Rectal smooth muscle tissue (tissue), 1 donor: ENCODE measurements around the gene HOMER1.

Source experiments
- H3K27ac ChIP-seq: one replicate; pipeline ENCODE4 v1.7.0; 2013; ENCODE audit warnings: low read depth, low read length, inconsistent platforms
- H3K27me3 ChIP-seq: one replicate; pipeline ENCODE4 v1.7.0; 2013; ENCODE audit warnings: low read length; ENCODE audit not compliant: control insufficient read depth, insufficient read depth
- H3K36me3 ChIP-seq: one replicate; pipeline ENCODE4 v1.7.0; 2013; ENCODE audit warnings: low read length; ENCODE audit not compliant: control insufficient read depth, insufficient read depth
- H3K4me1 ChIP-seq: one replicate; pipeline ENCODE4 v1.7.0; 2013; ENCODE audit warnings: low read length; ENCODE audit not compliant: control insufficient read depth, insufficient read depth
- H3K4me3 ChIP-seq: one replicate; pipeline ENCODE4 v1.7.0; 2013; ENCODE audit warnings: low read length
- H3K9ac ChIP-seq: one replicate; pipeline ENCODE4 v1.7.0; 2013; ENCODE audit warnings: low read length

Gene HOMER1

DNA sequence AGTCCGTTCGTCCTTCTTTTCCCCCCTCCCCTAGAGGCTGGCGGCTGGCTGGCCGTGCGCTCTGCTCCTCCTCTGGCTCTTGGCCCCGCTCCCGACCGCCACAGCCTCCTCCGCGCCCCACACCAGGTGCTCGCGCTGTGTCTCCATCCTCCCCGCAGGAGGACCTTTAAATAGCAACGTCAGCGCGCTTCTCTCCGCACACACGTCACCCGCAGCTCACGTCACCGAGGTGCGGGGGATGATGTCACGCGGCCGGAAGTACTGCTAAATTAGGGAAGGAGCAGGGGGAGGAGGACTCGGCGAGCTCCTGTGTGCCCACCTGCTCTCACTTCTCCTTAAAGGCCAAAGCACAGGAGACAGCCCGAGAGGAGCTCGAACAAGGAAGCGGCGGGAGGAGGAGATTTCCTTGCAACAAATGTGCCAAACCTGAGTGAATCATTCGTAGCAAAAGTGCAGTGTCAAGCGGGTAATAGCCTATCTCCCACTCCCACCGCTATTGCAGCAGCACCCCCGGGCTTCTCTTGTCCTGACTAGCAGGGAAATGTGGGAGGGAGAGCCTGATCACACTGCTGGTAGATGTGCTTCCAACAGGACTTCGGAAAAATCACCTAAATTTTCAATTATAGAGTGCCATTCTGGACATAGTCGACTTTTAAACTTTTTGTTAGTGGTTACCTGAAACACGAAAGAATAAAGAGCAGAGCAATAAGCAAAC lies 614 bp upstream of the HOMER1 start:
- H3K4me1 ChIP-seq, result no peaks in the 10 kb centered on the region
- H3K4me3 ChIP-seq, result peak overlapping the region; percentile 77
- H3K27me3 ChIP-seq, result no peaks in the 10 kb centered on the region

GRCh38 chr5:79513308-79513703 lies 628 bp downstream of the HOMER1 start:
- Histone ChIP-seq H3K36me3 (no peaks in the 10 kb centered on the region), H3K27ac (peak overlapping the region; percentile 90), H3K9ac (no peak overlapping the region), H3K4me1 (no peaks in the 10 kb centered on the region), H3K4me3 (peak overlapping the region; percentile 77), H3K27me3 (no peaks in the 10 kb centered on the region)

More for the DNA sequence above, 614 bp upstream of the HOMER1 start:
- H3K9ac ChIP-seq, result peak overlapping the region; percentile 16
- H3K36me3 ChIP-seq, result no peaks in the 10 kb centered on the region
- peak overlapping the region; percentile 90 for H3K27ac ChIP-seq

DNA sequence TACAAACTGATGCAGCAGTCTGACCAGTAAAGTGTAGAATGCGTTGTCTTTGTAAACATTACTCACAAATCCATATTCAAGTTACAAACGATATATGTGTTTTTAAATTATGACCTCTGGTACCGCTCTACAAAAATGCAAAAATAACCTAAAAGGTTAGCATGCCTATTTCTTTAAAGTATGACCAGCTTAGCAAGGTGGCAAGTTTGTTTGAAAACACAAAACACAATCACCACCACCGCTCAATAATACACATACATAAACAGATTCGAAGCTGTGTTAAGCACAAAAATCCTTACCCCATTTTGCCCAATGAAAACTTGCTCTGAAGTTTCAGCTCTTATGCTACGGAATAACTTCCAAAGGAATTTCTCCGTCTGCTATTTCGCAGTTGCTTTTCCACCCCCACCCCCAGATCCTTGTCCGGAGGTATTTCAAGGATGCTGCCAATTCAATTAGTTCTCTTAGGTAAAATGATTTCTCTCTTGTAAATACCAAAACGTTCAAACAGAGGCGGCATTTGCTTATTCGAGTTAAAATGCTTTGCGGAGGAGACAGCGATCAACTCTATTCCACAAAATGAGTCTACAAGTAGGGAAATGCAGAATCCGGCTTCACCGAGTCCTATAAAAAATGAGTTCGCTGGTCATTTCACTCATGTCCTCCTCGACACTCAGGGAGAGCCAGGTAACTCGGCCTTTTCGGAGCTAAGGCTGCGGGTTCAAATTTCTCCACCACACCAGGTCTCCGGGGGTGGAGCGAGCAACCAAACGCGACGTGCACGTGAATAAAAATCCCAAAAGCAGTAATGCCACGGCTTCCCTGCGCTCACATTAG lies 1.2 kb downstream of the HOMER1 start:
- Histone ChIP-seq H3K27me3 (no peaks in the 10 kb centered on the region), H3K27ac (no peak overlapping the region), H3K4me1 (no peaks in the 10 kb centered on the region), H3K36me3 (no peaks in the 10 kb centered on the region), H3K9ac (no peak overlapping the region), H3K4me3 (peak overlapping the region; percentile 77)

- Histone ChIP-seq H3K36me3 (no peaks in the 10 kb centered on the region), H3K4me1 (no peaks in the 10 kb centered on the region), H3K27me3 (no peaks in the 10 kb centered on the region), H3K9ac (no peak overlapping the region), H3K27ac (no peak overlapping the region), H3K4me3 (peak overlapping the region; percentile 77)
Observed at GRCh38 chr5:79512049-79512448, 1.9 kb downstream of the HOMER1 start.

- H3K27ac ChIP-seq, result no peak overlapping the region
- H3K9ac ChIP-seq, result no peak overlapping the region
- no peaks in the 10 kb centered on the region for H3K4me1 ChIP-seq
- no peaks in the 10 kb centered on the region for H3K27me3 ChIP-seq
- H3K36me3 ChIP-seq, result no peaks in the 10 kb centered on the region
- H3K4me3 ChIP-seq, result no peak overlapping the region
Observed at GRCh38 chr5:79510638-79511037, 3.3 kb downstream of the HOMER1 start.

GRCh38 chr5:79509244-79509885 lies 4.6 kb downstream of the HOMER1 start:
- Histone ChIP-seq H3K4me3 (no peak overlapping the region), H3K27ac (no peak overlapping the region), H3K9ac (no peak overlapping the region), H3K36me3 (no peaks in the 10 kb centered on the region), H3K27me3 (no peaks in the 10 kb centered on the region), H3K4me1 (no peaks in the 10 kb centered on the region)

DNA sequence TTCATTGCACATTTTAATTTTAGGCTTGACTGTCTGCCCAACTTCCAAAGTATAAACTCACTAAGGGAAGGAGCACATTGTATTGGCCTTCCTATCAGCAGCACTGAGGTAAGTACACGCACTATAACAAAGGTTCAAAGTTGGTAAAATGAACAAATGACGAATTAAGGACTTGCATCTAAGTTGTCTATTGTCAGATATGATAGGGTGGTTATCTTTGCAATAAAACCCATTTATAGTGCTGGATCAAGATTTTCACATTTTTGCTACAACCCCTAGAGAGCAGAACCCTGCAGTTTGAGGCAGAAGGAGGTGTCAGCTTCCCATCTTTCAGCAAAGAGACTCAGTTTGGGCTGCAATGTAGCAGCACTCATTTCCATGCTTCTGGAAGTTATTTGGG lies 5.1 kb downstream of the HOMER1 start:
- Histone ChIP-seq H3K4me3 (no peak overlapping the region), H3K9ac (no peak overlapping the region), H3K36me3 (no peaks in the 10 kb centered on the region), H3K27me3 (no peaks in the 10 kb centered on the region), H3K27ac (no peak overlapping the region), H3K4me1 (no peaks in the 10 kb centered on the region)

DNA sequence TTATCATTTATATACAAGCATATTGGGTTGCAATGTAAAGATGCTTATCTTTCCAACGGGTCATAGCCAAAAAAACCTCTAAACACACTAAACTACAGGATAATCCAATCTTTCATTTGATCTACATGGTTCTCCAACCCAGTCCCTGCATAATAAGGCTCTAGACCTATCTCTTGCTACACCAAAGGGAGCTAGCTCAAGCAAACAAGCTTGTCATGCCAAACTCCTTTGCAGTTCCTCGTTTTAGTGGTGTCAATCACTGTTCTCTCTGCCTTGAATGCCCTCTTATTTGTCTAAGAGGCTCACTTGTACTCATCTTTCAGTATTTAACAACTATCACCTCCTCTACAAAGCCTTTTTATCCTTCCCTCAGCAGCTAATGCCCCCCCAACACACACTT lies 5.6 kb downstream of the HOMER1 start:
- no peaks in the 10 kb centered on the region for H3K27me3 ChIP-seq
- H3K9ac ChIP-seq, result no peak overlapping the region
- H3K27ac ChIP-seq, result no peak overlapping the region
- no peaks in the 10 kb centered on the region for H3K36me3 ChIP-seq
- no peaks in the 10 kb centered on the region for H3K4me1 ChIP-seq
- no peak overlapping the region for H3K4me3 ChIP-seq

DNA sequence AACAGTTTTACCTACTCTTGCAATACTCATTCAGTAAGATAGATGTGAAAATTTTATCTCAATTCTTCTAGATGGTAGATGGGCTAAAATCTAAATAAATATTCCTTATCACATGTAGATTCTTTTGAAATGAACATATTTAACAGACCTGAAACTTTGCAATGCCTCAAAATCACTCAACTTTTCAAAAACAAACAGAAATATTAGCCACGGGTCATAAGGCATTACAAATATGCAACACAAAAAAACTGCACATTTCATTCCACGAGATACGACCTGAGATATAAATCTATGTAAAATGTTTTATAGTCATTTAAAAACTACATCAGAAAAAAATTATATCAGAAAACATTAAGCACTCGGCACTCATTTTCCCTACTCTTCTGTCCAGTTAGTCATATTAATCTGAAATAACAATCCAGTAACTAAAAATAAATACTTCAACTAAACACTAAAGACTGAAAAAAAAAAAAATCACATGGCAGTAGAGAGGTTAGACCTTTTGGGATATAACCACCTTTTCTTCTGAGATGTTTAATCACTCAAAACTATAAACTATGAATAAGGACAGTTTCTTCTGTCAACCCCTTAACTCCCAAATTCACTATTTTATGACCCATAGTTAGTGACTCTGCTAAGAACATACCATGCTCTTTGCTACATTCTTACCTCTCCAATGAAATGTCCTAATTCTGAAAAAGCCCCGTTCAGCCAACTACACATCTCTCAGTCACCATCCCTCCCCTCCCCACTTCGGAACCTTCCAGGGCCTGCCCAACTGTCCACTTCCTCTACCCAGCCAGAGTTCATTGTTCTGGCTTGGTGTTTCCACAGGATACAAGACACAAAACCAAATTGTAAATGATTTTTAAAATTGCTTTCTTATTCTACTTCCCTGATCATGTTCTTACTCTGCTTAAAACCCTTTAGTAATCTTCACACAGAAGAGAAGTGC lies 6.4 kb downstream of the HOMER1 start:
- H3K9ac ChIP-seq, result no peak overlapping the region
- H3K4me1 ChIP-seq, result no peaks in the 10 kb centered on the region
- H3K27me3 ChIP-seq, result no peaks in the 10 kb centered on the region
- H3K27ac ChIP-seq, result no peak overlapping the region
- H3K4me3 ChIP-seq, result no peak overlapping the region
- no peaks in the 10 kb centered on the region for H3K36me3 ChIP-seq

DNA sequence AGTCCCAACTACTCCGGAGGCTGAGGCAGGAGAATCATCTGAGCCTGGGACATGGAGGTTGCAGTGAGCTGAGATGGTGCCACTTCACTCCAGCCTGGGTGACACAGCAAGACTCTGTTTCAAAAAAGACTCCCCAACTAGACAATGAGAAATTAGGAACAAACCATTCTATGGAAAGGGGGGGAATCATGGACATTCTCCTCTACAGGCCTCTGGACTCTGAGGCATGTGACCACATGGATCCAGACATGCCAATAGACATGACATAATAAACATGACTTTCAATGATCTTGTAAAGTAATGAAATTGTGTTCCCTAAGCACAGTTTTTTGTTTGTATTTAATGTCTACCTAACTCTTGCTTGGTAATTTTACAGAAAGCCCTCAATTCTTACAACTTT lies 8.8 kb downstream of the HOMER1 start:
- Histone ChIP-seq H3K27ac (no peak overlapping the region), H3K4me1 (no peaks in the 10 kb centered on the region), H3K9ac (no peak overlapping the region), H3K4me3 (no peak overlapping the region), H3K27me3 (no peaks in the 10 kb centered on the region), H3K36me3 (no peaks in the 10 kb centered on the region)

- Histone ChIP-seq H3K27ac (no peak overlapping the region), H3K9ac (no peak overlapping the region), H3K27me3 (no peaks in the 10 kb centered on the region), H3K4me1 (no peaks in the 10 kb centered on the region), H3K4me3 (no peak overlapping the region), H3K36me3 (no peaks in the 10 kb centered on the region)
Observed at GRCh38 chr5:79503794-79504495, 10.0 kb downstream of the HOMER1 start.
